GM21423 (cell line): Measurements from ENCODE around the gene MRPL3.
"Not testable (repeated sequence)": the region's sequence is repeated elsewhere in the genome, so short reads cannot be mapped to it uniquely, and the experiment has no call there.

ENCODE experiments used
- ATAC-seq: cut with Tn5 transposase; IDR thresholded peaks from one replicate; pipeline ENCODE4 v1.9.1; 2021; ENCODE audit warnings: mild to moderate bottlenecking, moderate library complexity; ENCODE audit not compliant: unreplicated experiment

Gene MRPL3

DNA sequence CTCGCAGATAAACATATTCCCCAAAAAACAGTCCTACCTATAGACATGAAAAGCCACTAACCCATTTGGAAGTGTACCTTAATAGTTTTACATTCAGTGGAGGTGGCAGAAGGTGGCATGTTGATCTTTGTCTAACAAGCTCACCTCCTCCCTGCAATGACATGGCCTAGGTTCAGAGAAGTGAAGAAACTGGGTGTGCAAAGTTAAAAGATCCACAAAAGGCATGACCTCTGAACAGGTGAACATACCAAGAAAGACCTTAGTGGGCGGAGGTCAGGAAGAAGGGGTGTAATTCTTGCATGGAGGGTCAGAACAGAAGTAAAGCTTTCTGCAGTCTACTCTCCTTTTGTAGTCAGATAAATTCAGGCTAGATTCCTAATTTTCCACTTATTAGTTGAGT, 822 bp downstream of the MRPL3 start:
- no peak for ATAC-seq

GRCh38 chr3:131494706-131495105, 8.1 kb downstream of the MRPL3 start:
- ATAC-seq: no peak

DNA sequence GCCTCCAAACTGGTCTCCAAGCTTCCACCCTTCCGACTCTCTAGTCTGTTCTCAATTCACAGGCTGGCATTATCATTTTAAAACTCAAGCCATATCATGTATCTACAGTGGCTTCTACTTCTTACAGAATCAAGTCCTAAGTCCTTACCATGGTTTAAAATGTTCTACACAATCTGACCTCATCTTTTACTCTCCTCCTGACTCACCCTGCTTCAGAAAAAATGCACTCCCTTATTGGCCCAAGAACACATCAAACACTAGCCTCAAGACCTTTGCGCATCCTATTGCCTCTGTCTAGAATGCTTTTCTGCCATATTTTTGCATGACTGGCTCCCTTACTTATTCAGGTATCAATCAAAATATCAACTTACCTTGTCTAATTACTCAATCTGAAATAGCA, 11.0 kb downstream of the MRPL3 start:
- ATAC-seq: no peak

DNA sequence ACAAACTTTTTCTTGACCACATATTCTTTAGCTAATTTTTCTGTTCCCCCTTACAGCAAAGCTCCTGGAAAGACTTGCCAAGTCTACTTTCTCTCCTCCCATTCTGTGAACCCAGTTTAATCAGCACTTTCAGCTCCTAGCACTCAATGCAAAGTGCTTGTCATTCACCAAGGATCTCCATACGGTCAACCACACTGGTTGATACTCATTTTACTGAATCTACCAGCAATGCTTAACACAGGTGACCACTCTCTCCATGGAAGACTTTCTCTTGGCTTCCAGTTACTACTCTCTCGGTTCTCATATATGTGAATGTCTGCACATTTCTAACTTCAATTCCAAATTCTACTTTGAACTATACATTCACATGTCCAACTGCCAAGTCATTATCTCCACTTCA, 11.7 kb downstream of the MRPL3 start:
- no peak for ATAC-seq

GRCh38 chr3:131486545-131486944, 16.2 kb downstream of the MRPL3 start:
- ATAC-seq: not testable (repeated sequence)

DNA sequence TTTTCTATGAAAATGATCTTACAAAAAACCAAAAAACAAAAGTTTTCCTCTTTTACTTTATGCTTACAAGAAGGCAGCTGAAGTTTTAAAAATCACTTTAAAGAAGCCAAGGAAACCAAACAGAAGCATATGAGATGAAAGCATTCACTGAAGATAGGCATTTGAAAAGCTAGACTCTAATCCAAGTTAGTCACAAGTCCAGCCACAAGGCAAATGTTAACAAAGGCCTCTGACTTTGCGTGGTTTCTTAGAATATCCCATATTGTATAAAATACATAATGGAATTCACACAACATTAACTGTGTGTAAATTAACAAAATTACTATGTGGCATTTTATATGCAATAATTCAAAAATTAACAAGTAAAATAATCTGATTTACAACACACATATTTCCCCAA, 17.7 kb downstream of the MRPL3 start:
- ATAC-seq: no peak

- ATAC-seq: no peak
These were observed 18.2 kb downstream of the MRPL3 start for GRCh38 chr3:131484496-131485111.

DNA sequence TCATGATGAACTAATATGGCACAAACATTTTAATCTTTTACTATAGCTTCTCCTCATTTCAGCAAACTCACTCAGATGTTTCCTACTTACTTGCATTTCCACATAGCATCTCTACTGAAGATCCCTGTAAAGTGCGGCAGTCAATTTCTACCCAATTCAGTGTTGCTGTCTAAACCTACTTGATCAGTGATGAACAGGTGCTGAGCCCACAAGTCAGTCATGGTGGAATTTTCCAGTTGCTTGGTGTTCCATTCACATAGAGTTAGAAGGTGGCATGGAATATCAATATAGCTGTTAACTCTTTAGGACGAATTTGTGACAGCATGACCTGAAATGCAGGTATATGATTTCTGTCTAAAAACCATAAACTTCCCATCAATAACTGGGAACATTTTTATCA, 22.7 kb downstream of the MRPL3 start:
- no peak for ATAC-seq

DNA sequence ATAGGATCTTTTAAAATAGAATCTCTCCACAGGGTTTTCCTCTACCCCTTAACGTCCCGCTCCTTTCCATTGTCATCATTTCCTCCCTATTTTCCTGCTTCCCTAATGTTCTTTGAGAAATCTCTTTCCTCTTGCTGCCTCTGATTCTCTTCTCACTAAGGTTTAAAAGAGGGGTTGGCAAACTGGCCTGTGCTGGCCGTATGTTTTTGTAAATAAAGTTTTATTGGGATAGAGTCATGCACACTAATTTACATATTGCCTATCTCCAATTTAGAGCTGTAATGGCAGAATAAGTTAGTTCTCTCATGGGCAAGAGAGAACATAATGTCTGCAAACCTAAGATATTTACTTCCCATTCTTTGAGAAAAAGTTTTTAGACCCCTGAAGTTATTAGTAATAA, 25.0 kb downstream of the MRPL3 start:
- no peak for ATAC-seq

GRCh38 chr3:131474115-131474514, 28.7 kb downstream of the MRPL3 start:
- no peak for ATAC-seq

DNA sequence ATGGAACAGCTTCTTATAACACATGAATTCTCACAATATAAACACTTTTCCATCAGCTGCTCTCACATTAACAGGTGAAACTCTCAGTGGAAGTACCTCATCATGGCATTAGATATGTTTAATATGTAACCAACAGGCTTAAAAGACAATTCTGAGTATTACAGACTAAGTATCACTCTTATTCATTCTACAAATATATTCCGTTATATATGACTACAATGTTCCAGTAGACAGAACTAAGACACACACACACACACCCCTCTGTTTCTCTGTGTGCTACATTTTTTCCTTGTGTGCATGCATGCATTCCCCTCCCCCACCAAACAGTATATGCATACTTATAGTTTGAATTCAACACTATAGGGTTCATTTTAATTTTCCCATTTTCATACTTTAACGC, 32.4 kb downstream of the MRPL3 start:
- no peak for ATAC-seq

DNA sequence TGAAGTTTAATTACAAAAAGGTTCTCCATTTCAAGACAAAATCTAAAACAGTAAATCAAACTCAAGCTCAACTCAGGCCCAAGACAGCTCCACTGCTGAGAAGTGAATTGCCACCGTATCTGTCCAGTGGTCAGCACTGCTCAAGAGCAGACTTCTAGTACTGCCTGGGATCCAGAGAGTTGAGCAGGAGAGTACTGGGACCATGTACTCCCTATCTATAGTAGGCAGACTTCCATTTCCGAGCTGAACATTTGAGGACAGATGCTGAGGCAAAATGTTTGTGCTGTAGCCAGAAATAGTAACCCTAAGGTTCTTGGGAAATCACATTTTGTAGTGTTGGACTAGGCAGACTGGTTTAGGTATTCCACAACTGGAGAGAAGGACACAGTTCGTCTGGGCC, 44.1 kb downstream of the MRPL3 start:
- ATAC-seq: no peak

DNA sequence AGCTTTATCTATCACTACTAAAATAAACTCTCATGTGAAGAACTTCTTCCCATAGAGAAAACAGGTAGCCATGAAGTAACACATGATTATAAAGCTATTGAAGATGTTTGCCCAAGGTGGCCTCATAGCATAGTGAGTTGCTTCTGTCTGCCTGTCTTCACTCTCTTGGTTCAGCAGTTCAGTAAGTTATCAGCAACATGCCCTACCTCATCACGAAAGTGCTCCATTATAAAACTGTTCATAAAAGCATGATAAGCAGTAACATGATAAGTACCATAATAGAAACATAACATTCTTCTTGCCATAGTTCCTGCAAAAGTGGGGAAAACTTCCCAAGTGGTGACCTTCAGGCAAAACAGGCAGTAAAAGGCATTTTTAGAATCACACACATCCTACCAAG, 45.6 kb downstream of the MRPL3 start:
- ATAC-seq: no peak

DNA sequence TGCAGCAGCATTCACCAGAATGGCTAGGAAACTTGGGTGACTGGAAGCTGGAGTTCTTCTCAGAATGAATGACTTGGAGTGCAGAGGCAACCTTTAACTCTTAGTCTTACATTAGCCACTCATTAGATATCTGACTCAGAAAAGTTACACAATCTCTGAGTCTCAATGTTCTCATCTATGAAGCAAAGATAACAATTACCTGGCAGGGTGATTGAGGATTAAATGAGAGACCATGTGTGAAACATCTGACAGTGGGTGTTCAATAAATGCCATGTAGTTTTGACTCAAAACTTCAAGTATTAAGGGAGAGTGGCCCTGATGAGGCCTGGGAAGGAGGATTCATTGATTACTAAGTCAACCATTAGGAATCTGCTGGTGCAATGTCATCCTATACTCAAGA, 48.3 kb downstream of the MRPL3 start:
- no peak for ATAC-seq

DNA sequence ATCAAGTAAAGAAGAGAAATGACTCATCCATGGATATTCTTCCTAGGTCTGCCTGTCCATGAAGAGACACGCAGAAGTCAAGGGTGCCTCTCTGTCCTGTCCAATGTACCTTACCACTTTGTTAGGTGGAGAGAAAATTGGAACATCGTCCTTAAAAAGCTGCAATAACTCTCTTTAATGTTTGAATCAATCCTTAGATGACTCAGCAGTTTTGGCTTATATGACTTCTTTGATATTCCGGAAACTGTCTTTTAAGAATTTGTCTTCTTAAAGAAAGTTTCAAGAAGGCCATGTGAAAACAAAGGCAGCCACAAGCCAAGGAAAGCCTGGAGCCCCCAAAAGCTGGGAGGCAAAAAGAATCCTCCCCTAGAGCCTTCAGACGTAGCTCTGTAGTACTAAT, 49.2 kb downstream of the MRPL3 start:
- no peak for ATAC-seq

- ATAC-seq: no peak
These were observed 55.4 kb downstream of the MRPL3 start for GRCh38 chr3:131447349-131447748.

DNA sequence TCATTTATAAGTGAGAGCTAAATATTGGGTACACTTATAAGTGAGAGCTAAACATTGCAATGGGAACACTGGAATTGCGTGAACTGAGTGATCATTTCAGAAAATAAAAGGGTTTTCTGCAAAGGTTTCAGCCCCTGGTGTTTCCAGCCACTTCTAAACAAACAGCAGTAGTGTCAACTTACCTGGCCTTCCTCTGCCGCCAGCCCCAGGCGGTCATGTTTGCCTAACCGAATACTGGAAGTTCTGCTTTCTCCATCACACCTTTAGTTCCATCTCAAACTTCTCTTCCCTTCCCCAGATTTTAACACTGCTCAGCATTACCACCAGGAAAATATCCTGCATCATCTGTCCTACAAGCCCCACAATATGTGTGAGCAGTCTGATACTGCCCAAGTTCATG, 58.6 kb downstream of the MRPL3 start:
- ATAC-seq: no peak

- no peak for ATAC-seq
These were observed 63.7 kb downstream of the MRPL3 start for GRCh38 chr3:131439084-131439483.

- no peak for ATAC-seq
These were observed 67.8 kb downstream of the MRPL3 start for GRCh38 chr3:131435000-131435399.

- ATAC-seq: no peak
These were observed 70.3 kb downstream of the MRPL3 start for GRCh38 chr3:131432441-131432840.

DNA sequence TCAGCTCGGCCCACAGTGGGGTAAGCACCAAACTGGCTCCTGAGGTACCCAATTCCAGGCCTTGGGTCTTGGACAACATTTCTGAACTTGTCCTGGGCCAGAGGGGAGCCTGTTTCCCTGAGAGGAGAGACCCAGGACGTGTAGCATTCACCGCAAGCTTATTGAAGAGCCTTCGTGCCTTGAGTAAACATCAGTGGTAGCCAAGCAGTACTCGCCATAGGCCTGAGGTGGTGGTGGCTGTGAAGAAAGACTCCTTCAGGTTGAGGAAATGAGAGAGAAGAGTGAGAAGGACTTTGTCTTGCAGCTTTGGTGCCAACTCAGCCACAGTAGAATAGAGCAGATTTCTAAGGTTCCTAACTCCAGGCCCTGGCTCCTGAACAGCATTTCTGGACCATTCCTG, 71.0 kb downstream of the MRPL3 start:
- no peak for ATAC-seq

GRCh38 chr3:131427226-131427625, 75.5 kb downstream of the MRPL3 start:
- no peak for ATAC-seq

DNA sequence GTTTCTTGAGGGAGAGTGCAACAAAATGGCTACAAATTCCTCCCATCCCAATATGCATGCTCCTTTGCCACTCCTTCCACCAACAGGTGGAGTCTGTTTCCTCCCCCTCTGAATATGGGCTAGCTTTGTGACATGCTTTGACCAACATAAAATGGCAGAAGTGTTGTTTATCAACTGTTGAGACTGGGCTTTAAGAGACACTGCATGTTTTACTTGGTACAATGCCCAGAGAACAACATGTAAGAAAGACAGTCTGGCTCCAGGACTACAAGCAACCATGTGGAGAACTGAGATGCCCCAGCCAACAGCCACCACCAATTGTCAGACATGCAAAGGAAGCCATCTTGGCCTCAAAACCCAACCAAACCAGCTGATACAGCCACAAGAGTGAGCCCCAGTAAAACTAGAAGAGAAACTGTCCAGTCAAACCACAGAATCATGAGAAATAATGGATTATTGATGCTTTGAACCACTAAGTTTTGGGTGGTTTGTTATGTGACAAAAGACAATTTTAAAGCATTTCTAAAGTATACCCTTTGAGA, 80.7 kb downstream of the MRPL3 start:
- no peak for ATAC-seq
